HepG2 (cell line): ENCODE results near the gene SLN. TPM values are rescaled to one million over a fixed set of nuclear protein-coding genes. Genes with fewer than 3 reads are reported as not detected.

Experiments
- ATAC-seq: fragments of 200-7000 bp; cut with Tn5 transposase; 3 replicates; pipeline ENCODE4 v1.9.1; 2020; ENCODE audit warnings: mild to moderate bottlenecking, moderate library complexity
- BruUV-seq: library from RNA; stranded (reverse); fragments of 400-500 nt; replicated peaks from 2 replicates; lab custom pipeline; 2021; lab: Mats Ljungman, UMichigan
- CTCF ChIA-PET: fragments of 300-600 bp; formaldehyde crosslinking; extraction: SDS; loops from one replicate; lab custom pipeline; 2021; ENCODE audit warnings: low total read pairs, inconsistent platforms, low intra/inter-chr PET ratio; lab: Yijun Ruan, JAX
- POLR2A ChIA-PET: fragments of 350-600 bp; sonication (Branson Sonifier 250); formaldehyde crosslinking; loops from one replicate; lab custom pipeline; 2020; ENCODE audit warnings: antibody characterized with exemption, inconsistent platforms; lab: Yijun Ruan, JAX
- DNase-seq: peaks from one replicate; pipeline ENCODE4 v3.0.0-alpha.2; 2015; ENCODE audit warnings: low spot score
- FAIRE-seq: peaks from 3 replicates; lab custom pipeline; 2011; peaks lifted over from hg19 to GRCh38; lab: Jason Lieb, UNC
- H2AFZ ChIP-seq: one replicate; pipeline ENCODE4 v1.6.1; 2011; ENCODE audit warnings: low read length, inconsistent platforms
- H3K27ac ChIP-seq: fragments of 300-600 bp; 3 replicates; pipeline ENCODE4 v1.8.0; 2011; ENCODE audit warnings: mixed run types, mild to moderate bottlenecking, mixed read lengths, low read length, inconsistent platforms; ENCODE audit not compliant: insufficient read depth; ENCODE audit errors: extremely low read length
- H3K27me3 ChIP-seq, 2 experiments: fragments of 200-600 bp in 1 of 2; 2 replicates in 1 of 2; 3 replicates in 1 of 2; pipeline versions ENCODE4 v1.6.0 to v1.8.0; 2011; ENCODE audit warnings: low read length in 2 of 2, mild to moderate bottlenecking in 2 of 2, moderate library complexity in 2 of 2, inconsistent platforms in 1 of 2; ENCODE audit not compliant: insufficient read depth in 2 of 2, control insufficient read depth in 1 of 2
- H3K36me3 ChIP-seq, 2 experiments: fragments of 200-600 bp in 1 of 2; replicated peaks in 1 of 2; 2 replicates in 1 of 2; 3 replicates in 1 of 2; pipeline versions ENCODE4 v1.5.1 to v1.8.0; 2011; ENCODE audit warnings: low read length in 2 of 2, inconsistent platforms in 1 of 2; ENCODE audit not compliant: insufficient read depth in 2 of 2, control insufficient read depth in 1 of 2
- H3K4me1 ChIP-seq: 2 replicates; pipeline ENCODE4 v1.5.1; 2012; ENCODE audit warnings: low read length, inconsistent platforms; ENCODE audit not compliant: insufficient read depth
- H3K4me2 ChIP-seq: 2 replicates; pipeline ENCODE4 v1.6.0; 2011; ENCODE audit warnings: low read depth, low read length, inconsistent platforms
- H3K4me3 ChIP-seq, 3 experiments: fragments of 200-600 bp in 1 of 3; sonication (generic), shearing (Covaris generic) in 1 of 3; replicated peaks in 1 of 3; 2 replicates each; pipeline ENCODE4 v1.5.1; 2011 to 2016; ENCODE audit warnings: low read length in 3 of 3, inconsistent platforms in 2 of 3, low read depth in 2 of 3, mild to moderate bottlenecking in 2 of 3, control low read depth in 1 of 3, mixed read lengths in 1 of 3; ENCODE audit not compliant: insufficient read depth in 1 of 3
- H3K79me2 ChIP-seq: one replicate; pipeline ENCODE4 v1.6.1; 2011; ENCODE audit warnings: low read length, inconsistent platforms; ENCODE audit not compliant: insufficient read depth
- H3K9ac ChIP-seq: 2 replicates; pipeline ENCODE4 v1.6.0; 2011; ENCODE audit warnings: mild to moderate bottlenecking, low read depth, low read length, inconsistent platforms; ENCODE audit not compliant: insufficient read depth
- H3K9me3 ChIP-seq: 2 replicates; pipeline ENCODE4 v1.5.1; 2012; ENCODE audit warnings: mild to moderate bottlenecking, low read length
- H4K20me1 ChIP-seq: 2 replicates; pipeline ENCODE4 v1.6.0; 2011; ENCODE audit warnings: inconsistent platforms, mild to moderate bottlenecking, low read length, moderate library complexity; ENCODE audit not compliant: insufficient read depth
- BCL3 ChIP-seq: sonication (generic); formaldehyde crosslinking; IDR thresholded peaks from 2 replicates; pipeline ENCODE4 v1.5.1; 2020; ENCODE audit warnings: mild to moderate bottlenecking, missing genetic modification reagents, moderate library complexity
- CREBL2 ChIP-seq: sonication (generic); formaldehyde crosslinking; IDR thresholded peaks from 2 replicates; pipeline ENCODE4 v1.8.1; 2023; ENCODE audit warnings: missing genetic modification reagents, mild to moderate bottlenecking, borderline replicate concordance
- MIXL1 ChIP-seq: IDR thresholded peaks from 2 replicates; pipeline ENCODE4 v1.6.1; 2016
- PTBP1 ChIP-seq: fragments of 200-400 bp; formaldehyde crosslinking; IDR thresholded peaks from 2 replicates; pipeline ENCODE4 v1.6.1; 2018; ENCODE audit warnings: low read length, low read depth; ENCODE audit not compliant: poor library complexity, severe bottlenecking
- SALL1 ChIP-seq: sonication (generic); formaldehyde crosslinking; IDR thresholded peaks from 2 replicates; pipeline ENCODE4 v1.8.0; 2022; ENCODE audit warnings: mild to moderate bottlenecking, missing genetic modification reagents
- SIX1 ChIP-seq: sonication (generic); formaldehyde crosslinking; IDR thresholded peaks from 2 replicates; pipeline ENCODE4 v1.4.0; 2020; ENCODE audit warnings: missing genetic modification reagents, borderline replicate concordance
- ZGPAT ChIP-seq: IDR thresholded peaks from 2 replicates; pipeline ENCODE4 v1.6.1; 2016; ENCODE audit warnings: mild to moderate bottlenecking
- ZNF432 ChIP-seq: sonication (generic); formaldehyde crosslinking; IDR thresholded peaks from 2 replicates; pipeline ENCODE4 v1.5.0; 2020; ENCODE audit warnings: missing genetic modification reagents, mild to moderate bottlenecking, borderline replicate concordance
- ZNF687 ChIP-seq: sonication (generic); formaldehyde crosslinking; IDR thresholded peaks from 2 replicates; pipeline ENCODE4 v1.5.1; 2020; ENCODE audit warnings: mild to moderate bottlenecking, missing genetic modification reagents, moderate library complexity
- whole genome bisulfite sequencing: methylation state at CpG from one replicate; pipeline ENCODE4 v1.1.6; 2017; ENCODE audit warnings: low lambda C conversion rate; 5-methylcytosine and 5-hydroxymethylcytosine counted together
- in situ Hi-C: cut with HindIII; loops from 2 replicates; pipeline ENCODE4 v1.10.0; 2017; ENCODE audit warnings: low pct_unique_long_range_greater_than_20kb; ENCODE audit not compliant: extremely low pct_ligation_motif_present
- intact Hi-C: fragments of 100-400 bp; cut with micrococcal nuclease; formaldehyde crosslinking; loops from one replicate; pipeline ENCODE4 v1.10.0; 2022; ENCODE audit not compliant: unreplicated experiment
- polyA plus RNA-seq, 8 experiments: library from polyadenylated mRNA; depleted of rRNA in 3 of 8; stranded (reverse) in 7 of 8; unstranded in 1 of 8; fragments of >200 nt; fragmentation: Illumina TruSeq in 4 of 8; extraction: Trizol in 4 of 8; gene quantifications; 2 replicates each; pipeline versions ENCODE4 v1.2.1 to v1.2.3, GENCODE V29; 2011 to 2016; ENCODE audit warnings: low read depth in 4 of 8, missing spikeins in 1 of 8, mixed read lengths in 1 of 8; ENCODE audit not compliant: insufficient read depth in 1 of 8
- total RNA-seq, 5 experiments: library from RNA; depleted of rRNA; stranded (reverse); fragments of >200 nt; fragmentation: Illumina TruSeq; extraction: Trizol; gene quantifications; 2 replicates each; pipeline ENCODE4 v1.2.3, GENCODE V29; 2016; ENCODE audit warnings: low read depth in 1 of 5

Gene SLN
- total and polyA plus RNA-seq, 2 of the 13 experiments (the other 11 are each of a cell fraction or from before 2014, with no cell fraction given): not detected

GRCh38 chr11:107675902-107676301, 36.0 kb downstream of the SLN start (continued):
- TF ChIP-seq SIX1 (CRISPR knock-in tag) (no peak), CREBL2 (CRISPR knock-in tag) (no peak), ZNF432 (CRISPR knock-in tag) (no peak)

- intact Hi-C loops: no loop called here
- no peak for ATAC-seq
- Histone ChIP-seq H4K20me1 (no peaks in the 10 kb centered on the region), H3K27me3 (peaks cover 4 to 13% of the 10 kb centered on the region in 2 experiments; a peak in 3 of 5 replicates), H3K4me2 (no peak overlapping the region), H3K27ac (no peak overlapping the region), H3K79me2 (no peaks in the 10 kb centered on the region), H3K4me1 (no peaks in the 10 kb centered on the region), H3K9me3 (no peaks in the 10 kb centered on the region), H2AFZ (no peak overlapping the region), H3K9ac (no peak overlapping the region), H3K36me3 (no peaks in the 10 kb centered on the region), H3K4me3 (no peak overlapping the region)
- in situ Hi-C loops: no loop called here
- ChIA-PET POLR2A (no interaction called here), CTCF (no interaction called here)
- no peak for FAIRE-seq
- BruUV-seq: no TSS peak
- TF ChIP-seq ZGPAT (no peak), SALL1 (CRISPR knock-in tag) (no peak), ZNF687 (CRISPR knock-in tag) (no peak), PTBP1 (no peak), BCL3 (CRISPR knock-in tag) (no peak), MIXL1 (CRISPR knock-in tag) (no peak)
- no peak for DNase-seq
- WGBS: 43% methylated on average over 4 of the region's 4 CpGs
Measured at GRCh38 chr11:107669893-107670601, 41.8 kb downstream of the SLN start.
